ENCODE results near the gene LIG4.
"Not testable (repeated sequence)": the region's sequence is repeated elsewhere in the genome, so short reads cannot be mapped to it uniquely, and the experiment has no call there.

The LIG4 gene

GRCh38 chr13:108215436-108215835, at the start of gene LIG4:
TSS of gene LIG4 (minus strand) at chr13:108215536. CDS start at chr13:108211268, 4,268 bp downstream.
- DNase-seq (ENCODE audit: low read depth in 2 of 2), result peak; percentile 82 to 84

DNA sequence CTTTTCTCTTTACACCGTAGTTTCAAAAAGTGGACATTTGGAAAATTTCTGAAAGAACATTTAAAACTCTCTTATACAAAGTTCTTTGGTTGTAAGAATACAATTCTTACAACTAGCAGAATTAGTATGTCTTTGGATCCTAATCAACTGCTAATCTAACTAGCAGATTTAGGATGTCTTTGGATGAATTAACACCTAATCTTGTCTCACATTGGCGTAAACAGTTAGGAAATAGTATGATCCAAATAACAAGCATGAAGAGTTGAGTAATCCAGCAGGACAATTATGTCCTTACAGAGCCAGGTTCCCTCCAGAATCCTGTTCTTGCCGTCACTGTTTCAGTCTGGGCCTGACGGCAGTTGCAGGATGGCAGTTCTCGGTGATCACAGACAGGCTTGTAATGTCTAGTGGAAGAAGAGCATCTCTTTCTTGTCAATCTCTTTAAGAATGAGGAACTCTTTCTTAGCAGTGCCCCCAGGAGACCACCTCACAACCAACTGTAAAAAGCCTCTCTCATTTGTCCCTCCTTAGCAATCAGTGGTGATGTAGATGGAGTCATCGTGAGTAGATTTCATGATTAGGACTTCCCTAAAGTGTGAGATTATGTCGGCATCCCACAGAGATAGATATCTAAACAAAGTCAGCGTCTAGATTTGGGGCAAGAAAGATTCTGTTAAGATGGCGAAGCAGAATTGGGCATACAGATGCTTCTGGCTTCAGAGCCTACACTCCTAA, 48.5 kb upstream of the LIG4 start:
- DNase-seq (ENCODE audit: low read depth in 2 of 2), result no peak

- DNase-seq (ENCODE audit: low read depth in 2 of 2), result no peak
Measured at GRCh38 chr13:108257248-108257647, 41.9 kb upstream of the LIG4 start.

DNA sequence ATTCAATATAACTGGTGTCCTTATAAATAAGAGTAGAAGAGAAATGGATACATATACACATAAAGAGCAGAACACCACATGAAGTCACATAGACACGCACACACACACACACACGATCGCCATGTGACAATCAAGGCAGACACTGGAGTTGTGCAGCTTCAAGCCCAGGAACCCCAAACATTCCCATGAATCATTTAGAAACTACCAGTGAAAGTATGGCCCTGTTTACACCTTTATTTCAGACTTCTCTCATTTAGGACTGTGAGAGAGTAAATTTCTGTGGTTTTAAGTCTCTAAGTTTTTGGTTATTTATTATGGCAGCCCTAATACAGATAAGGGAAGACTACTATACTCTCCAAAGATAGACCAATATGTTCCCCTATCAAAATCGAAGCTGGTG, 33.8 kb upstream of the LIG4 start:
- DNase-seq (ENCODE audit: low read depth in 2 of 2), result no peak

- DNase-seq (ENCODE audit: low read depth in 2 of 2), result no peak
Measured at GRCh38 chr13:108230377-108230776, 15.0 kb upstream of the LIG4 start.

DNA sequence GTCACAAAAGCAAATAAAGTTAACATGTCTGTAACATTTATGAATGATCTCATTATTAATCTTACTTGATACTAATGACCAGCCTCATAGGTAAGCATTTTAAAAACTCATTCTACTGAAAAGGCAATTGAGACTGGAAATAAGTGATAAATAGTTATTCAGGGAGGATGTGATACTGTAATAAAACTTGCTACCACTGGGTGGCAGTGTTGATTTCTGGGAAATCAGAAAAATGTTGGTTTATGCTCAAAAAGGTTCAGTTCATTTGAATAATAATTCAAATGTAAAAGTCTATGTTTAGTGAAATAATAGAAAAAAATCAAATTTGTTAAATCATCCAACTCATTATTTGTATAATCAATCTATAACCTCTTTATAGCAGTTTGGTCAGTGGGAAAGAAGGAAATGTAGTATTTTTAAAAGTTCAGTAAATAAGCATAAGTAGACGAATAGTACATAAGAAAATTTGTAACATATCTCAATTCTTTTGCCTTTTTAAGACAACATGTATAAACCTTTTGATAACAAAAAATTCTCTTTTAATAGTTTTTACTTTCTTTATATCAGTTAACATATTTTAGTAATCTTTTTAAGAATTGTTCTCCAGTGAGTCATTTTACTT, 12.4 kb upstream of the LIG4 start:
- DNase-seq (ENCODE audit: low read depth in 2 of 2), result no peak

DNA sequence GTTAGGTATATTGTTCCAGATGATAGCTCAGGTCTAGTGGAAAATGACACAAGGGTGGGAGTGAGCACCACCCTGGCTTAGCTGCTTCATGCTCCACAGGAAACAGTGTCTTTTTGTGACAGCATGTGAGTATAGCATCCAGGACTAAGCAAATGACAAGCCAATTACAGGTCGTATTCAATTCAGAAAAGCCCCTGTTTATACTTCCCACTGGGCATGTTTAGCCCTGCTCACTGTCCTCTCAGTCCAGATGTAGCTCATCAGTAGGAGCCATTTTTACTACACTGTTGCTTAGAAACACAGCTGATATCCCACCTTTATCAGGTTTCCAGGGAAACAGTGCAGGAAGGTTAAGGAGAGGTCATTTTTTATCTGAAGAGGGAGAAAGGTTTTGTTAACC, 10.8 kb upstream of the LIG4 start:
- DNase-seq (ENCODE audit: low read depth in 2 of 2), result no peak

GRCh38 chr13:108225440-108225839, 10.1 kb upstream of the LIG4 start:
- DNase-seq (ENCODE audit: low read depth in 2 of 2), result no peak

GRCh38 chr13:108223687-108224503, 8.6 kb upstream of the LIG4 start:
- no peak for DNase-seq (ENCODE audit: low read depth in 2 of 2)

DNA sequence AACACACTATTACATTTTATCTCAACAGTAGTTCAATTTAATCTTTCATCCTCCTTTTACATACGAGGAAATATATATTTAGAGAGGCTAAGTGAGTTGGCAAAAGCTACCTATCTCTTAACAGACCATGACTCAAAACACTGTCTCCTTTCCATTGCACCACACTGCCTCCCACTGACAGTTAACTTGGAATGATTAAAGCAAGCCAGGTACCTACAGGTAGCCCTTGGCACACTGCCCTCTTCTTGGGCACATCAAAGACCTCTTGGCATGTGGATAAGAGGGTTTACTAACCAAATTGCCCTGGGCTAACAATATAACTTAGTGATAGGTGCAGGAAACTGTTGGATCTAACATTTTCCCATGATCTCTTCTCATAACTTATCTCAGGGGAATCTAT, 4.7 kb upstream of the LIG4 start:
- DNase-seq (ENCODE audit: low read depth in 2 of 2), result no peak

GRCh38 chr13:108218044-108218974, 3.0 kb upstream of the LIG4 start, which contains the start of gene ABHD13:
TSS of gene ABHD13 (plus strand) at chr13:108218392. CDS start at chr13:108229219, 10,827 bp downstream.
- DNase-seq (ENCODE audit: low read depth in 2 of 2), result peak; percentile 81 to 84

DNA sequence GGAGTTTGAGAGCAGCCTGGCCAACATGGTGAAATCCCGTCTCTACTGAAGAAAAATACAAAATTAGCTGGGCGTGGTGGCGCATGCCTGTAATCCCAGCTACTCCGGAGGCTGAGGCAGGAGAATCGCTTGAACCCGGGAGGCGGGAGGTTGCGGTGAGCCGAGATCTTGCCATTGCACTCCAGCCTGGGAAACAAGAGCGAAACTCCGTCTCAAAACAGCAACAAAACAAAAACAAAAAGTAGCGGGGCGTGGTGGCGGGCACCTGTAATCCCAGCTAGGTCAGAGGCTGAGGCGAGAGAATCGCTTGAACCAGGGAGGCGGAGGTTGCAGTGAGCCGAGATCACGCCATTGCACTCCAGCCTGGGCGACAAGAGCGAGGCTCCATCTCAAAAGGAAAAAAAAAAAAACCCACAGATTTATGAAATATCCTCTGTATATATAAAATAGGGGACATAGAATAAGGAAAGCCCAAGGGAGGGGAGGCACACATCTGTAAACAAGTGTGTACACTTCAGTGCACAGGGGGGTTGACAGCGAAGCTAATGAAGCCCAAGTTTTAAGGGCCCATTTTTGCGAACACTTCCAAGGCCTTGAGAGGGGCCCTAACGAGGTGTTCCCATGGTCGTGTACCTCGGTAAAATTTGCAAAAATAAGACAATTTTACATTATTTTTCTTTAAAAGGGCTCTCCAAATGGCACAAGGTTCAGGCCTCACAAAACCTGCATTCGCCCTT, 2.1 kb upstream of the LIG4 start:
- DNase-seq (ENCODE audit: low read depth in 2 of 2), result not testable (repeated sequence)

DNA sequence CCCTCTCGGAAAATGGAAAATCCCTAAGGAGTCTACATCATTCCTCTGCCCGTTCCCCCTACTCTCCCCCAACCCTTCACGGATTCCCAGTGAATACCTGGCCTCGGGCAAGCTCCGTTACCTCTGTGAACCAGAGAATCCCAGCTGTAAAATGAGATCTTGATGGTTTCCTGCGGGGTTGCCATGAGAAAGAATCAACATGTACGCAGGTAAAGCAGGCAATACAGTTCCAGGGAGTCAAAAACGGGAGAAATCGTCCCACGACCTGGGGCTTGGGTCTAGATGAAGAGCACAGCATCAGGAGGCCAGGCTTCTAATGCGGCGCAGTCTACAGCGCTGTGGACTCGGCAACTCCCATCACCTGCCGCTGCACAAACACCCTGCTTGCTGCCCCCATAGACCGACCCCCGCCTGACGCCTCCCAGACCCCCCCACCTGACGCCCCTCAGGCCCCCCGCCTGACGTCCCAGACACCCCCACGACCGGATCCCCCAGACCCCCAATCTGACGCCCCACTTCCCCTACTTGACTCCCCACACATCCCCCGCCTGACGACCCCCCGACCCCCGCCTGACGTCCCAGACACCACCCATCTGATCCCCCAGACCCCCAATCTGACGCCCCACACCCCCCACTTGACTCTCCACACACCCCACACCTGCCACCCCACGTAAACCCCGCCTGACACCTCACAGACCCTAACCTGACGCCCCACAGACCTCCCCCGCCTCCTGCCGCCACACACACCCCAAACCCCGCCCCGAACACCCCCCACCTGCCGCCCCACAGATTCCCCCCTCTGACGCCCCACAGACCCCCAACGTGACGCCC, 680 bp downstream of the LIG4 start:
- DNase-seq (ENCODE audit: low read depth in 2 of 2), result no peak

- DNase-seq (ENCODE audit: low read depth in 2 of 2), result no peak
Measured at GRCh38 chr13:108213946-108214345, 1.4 kb downstream of the LIG4 start.

GRCh38 chr13:108212886-108213285, 2.5 kb downstream of the LIG4 start:
- DNase-seq (ENCODE audit: low read depth in 2 of 2), result no peak

GRCh38 chr13:108210551-108210950, 4.8 kb downstream of the LIG4 start:
- DNase-seq (ENCODE audit: low read depth in 2 of 2), result no peak

- DNase-seq (ENCODE audit: low read depth in 2 of 2), result no peak
Measured at GRCh38 chr13:108200781-108201398, 14.4 kb downstream of the LIG4 start.

- no peak for DNase-seq (ENCODE audit: low read depth in 2 of 2)
Measured at GRCh38 chr13:108195861-108196260, 19.5 kb downstream of the LIG4 start.

GRCh38 chr13:108195146-108195545, 20.2 kb downstream of the LIG4 start:
- DNase-seq (ENCODE audit: low read depth in 2 of 2), result no peak
